ENCODE measurements around the gene ATG16L1. TPM values are rescaled to one million over a fixed set of nuclear protein-coding genes. Genes with fewer than 3 reads are reported as not detected.

Gene ATG16L1
- 14.4 TPM for polyA plus RNA-seq (2013, experiment 1 of 2; ENCODE audit: insufficient read length)
- 12.6 TPM for polyA plus RNA-seq (2013, experiment 2 of 2; ENCODE audit: insufficient read length)

GRCh38 chr2:233251306-233252116, at the start of gene ATG16L1:
ATG16L1 (plus strand) TSS chr2:233251673; CDS start chr2:233251828, 155 bp downstream.
- peak; percentile 95 for DNase-seq

GRCh38 chr2:233202531-233202944, 48.9 kb upstream of the ATG16L1 start:
- no peak for DNase-seq

DNA sequence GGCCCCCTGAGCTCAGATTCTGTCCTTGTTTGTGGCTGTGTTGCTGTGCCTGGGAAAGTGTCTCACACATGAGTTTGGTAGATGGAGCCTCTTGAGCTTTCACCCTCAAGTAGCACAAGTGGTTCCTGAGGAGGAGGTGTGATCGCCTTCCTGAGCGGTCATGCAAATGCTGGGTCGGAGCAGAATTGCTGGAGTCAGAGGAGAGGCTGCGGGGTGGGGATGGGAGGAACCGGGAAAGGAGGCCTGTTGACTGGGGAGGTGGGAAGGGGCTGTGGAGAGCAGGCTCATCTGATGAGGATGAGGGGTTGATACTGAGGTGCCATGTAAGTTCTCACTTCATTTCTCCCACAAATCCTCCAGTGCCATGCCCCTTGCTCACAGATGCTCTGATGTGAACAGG, 48.4 kb upstream of the ATG16L1 start:
- DNase-seq, result no peak

DNA sequence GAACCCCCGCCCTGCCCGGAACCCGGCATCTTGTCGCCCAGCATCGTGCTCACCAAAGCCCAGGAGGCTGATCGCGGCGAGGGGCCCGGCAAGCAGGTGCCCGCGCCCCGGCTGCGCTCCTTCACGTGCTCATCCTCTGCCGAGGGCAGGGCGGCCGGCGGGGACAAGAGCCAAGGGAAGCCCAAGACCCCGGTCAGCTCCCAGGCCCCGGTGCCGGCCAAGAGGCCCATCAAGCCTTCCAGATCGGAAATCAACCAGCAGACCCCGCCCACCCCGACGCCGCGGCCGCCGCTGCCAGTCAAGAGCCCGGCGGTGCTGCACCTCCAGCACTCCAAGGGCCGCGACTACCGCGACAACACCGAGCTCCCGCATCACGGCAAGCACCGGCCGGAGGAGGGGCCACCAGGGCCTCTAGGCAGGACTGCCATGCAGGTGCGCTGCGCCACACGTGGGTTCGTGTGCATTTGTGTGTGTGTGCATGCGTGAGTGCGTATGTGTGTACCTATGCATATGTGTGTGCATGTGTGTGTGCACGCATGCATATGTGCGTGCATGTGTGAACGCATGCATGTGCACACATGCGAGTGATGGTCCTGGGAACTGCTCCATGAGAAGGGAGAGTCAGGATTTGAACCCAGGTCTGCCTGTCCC, 47.1 kb upstream of the ATG16L1 start:
- DNase-seq, result no peak

GRCh38 chr2:233208382-233209116, 42.9 kb upstream of the ATG16L1 start:
- peak; percentile 35 for DNase-seq

GRCh38 chr2:233209117-233209532, 42.3 kb upstream of the ATG16L1 start:
- no peak for DNase-seq

GRCh38 chr2:233209533-233210171, 41.8 kb upstream of the ATG16L1 start:
- peak; percentile 66 for DNase-seq

DNA sequence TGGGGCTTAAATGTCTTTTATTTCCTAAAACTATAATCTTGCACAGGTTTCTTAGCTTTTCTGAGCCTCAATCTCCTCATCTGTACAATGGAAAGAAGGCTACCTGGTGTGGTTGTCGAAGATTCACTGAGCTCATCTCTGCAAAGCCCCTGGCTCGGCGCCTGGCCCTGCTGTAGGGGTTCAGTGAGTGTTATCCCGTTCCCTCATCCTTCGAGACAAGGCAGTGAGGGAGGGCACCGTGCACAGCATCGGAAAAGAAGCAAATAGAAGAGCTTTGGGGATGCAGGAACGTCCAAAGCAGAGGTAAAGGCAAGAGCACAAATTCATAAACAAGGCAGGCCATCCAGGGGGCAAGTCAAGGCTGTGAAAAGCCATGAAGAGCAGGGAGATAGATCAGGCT, 41.2 kb upstream of the ATG16L1 start:
- DNase-seq, result no peak

DNA sequence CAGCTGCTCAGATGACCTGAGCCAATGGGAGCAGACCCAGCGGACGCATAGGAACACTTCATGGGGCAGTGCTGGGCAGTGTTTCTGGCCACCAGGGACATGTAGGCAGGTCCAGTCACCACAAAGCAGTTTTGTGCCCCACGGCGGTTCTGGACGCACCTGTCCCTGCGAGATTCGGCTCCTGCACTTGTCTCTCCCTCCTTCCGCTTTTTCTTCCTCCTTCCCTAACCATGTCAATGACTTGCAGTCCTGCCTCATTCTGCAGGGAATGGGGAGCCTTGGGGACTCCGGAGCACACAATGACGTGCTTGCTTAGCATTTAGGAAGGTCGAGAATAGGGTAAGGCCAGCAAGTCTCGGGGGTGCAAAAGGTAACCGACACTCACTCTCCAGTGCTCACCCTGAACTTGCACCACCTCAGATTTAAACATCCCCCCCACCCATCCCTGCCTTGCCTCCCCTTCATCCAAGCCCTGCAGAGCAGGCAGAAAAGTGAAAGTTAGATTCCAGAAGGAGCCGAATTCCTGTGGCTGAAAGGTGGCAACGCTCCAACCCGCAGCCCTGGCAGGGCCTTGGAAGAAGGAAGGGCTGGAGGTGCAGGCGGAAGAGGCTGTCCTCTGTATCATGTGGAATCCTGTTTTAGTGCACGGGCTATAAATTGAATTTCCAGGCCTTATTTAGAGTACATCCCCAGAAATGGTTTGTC, 40.5 kb upstream of the ATG16L1 start:
- DNase-seq, result peak; percentile 91

- no peak for DNase-seq
Measured at GRCh38 chr2:233211548-233211895, 40.0 kb upstream of the ATG16L1 start.

DNA sequence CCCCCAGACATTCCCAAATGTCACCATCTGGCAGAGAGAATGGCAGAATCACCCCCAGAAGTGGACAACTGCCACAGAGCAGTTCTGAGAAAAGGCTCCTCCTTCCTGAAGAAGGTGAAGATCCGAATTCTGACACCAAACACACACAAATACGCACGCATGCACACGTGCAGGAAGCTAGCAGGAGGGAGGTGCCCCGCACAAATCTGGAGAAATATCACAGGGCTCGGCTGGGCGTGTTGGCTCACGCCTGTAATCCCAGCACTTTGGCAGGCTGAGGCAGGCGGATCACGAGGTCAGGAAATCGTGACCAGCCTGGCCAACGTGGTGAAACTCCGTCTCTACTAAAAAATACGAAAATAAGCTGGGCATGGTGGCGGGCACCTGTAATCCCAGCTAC, 38.5 kb upstream of the ATG16L1 start:
- DNase-seq, result no peak

DNA sequence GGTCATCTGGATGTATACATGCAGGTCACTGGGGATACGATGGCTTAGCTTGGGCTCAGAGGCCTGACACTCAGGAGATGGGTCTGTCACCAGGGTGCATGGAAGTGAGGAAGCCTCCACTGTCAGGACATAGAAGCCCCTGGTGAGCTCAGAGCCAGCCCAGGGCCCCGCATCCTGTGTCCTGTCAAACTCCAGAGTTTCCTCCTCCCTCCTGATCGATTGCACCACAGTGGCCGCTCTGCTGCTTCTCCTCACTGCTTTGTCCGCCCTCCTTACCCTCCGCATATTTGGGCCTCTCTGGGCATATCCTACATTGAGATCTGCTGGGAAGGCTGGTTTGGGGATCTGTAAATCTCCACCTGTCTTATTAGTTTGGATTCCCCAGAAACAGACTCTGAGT, 37.5 kb upstream of the ATG16L1 start:
- DNase-seq, result no peak

- DNase-seq, result no peak
Measured at GRCh38 chr2:233217892-233218377, 33.5 kb upstream of the ATG16L1 start.

DNA sequence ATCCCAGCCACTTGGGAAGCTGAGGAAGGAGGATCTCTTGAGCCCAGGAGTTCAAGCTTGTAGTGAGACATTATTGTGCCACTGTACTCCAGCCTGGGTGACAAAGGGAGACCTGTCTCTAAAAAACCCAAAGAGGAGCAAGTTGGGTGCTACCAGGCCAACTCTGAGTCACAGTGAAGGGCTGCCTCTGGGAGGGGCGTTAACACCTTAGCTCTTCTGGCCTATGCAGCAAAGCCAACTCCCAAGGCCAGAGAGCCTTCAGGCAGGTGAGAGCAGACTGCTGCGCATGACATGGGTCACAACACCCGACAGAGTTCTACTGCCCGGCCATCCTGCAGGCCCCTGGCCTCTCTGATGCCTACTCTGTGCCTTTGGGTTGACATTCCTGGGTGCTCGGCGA, 32.6 kb upstream of the ATG16L1 start:
- DNase-seq, result no peak

- no peak for DNase-seq
Measured at GRCh38 chr2:233219848-233220247, 31.6 kb upstream of the ATG16L1 start.

GRCh38 chr2:233221378-233222063, 30.0 kb upstream of the ATG16L1 start:
- DNase-seq, result no peak

GRCh38 chr2:233223059-233223894, 28.2 kb upstream of the ATG16L1 start:
- DNase-seq, result no peak

DNA sequence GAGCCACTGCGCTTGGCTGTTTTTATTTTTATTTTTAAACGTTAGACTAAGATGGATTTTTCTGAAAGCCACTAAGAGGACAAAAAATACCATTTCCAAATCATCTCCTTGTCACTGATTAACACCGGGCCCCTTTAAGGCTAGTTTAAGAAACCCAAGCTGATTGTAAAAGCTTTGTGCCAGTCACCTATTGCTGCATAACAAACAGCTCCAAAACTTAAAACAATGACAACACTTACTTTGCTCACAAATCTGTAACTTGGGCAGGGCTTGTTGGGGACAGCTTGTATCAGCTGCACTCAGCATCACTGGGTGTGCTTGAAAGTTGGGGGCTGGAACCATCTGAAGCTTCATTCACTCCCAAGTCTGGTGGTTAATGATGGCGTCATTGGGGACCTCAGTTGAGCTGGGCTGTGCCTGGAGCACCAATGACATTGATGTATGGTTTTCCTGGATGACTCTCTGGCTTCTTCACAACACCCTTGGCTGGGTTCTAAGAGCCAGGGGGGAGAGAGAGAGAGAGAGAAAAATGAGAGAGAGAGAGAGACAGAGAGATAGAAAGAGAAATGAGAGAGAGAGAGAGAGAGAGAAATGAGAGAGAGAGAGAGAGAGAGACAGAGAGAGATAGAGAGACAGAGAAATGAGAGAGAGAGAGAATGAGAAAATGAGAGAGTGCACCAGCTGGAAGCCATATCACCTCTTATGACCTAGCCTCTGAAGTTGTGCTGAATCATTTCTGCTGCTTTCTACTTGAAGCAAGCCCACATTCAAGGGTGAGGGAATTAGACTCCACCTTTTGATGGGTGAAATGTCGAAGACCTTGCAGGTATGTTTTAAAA, 26.0 kb upstream of the ATG16L1 start:
- no peak for DNase-seq

- no peak for DNase-seq
Measured at GRCh38 chr2:233226511-233227031, 24.9 kb upstream of the ATG16L1 start.

All from fibroblast of skin of back (primary cell).